ENCODE results near the gene MAPK14. TPM values are rescaled to one million over a fixed set of nuclear protein-coding genes. Genes with fewer than 3 reads are reported as not detected.

The MAPK14 gene
- total and polyA plus RNA-seq, 4 donors, result 27.3 to 55.2 (median 36.0) TPM

DNA sequence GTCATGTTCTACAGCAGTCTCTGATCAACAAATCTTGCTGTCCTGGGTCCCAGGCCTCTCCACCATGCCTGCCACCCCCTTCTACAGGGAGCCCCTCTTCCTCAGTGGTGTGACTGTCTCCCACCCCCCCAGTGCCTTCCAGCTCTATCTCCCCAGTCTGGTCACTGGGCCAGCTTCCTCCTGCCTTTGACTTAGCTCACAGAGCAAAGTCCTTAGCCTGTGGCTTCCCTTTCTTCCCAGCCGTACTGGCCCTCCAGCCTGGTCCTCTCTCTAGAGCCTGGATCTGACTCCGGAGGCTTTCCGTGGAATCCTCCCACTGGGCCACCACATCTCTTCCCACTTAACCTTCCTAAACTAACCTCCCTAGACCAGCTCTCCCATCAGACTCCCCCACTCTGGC lies 119.7 kb downstream of the MAPK14 start:
- Histone ChIP-seq H3K27me3 (ENCODE audit: control insufficient read depth, insufficient read depth, low read length) (no peaks in the 10 kb centered on the region), H3K4me3 (ENCODE audit: low read depth, low read length) (no peak overlapping the region), H3K4me1 (ENCODE audit: control insufficient read depth, insufficient read depth, low read length) (no peaks in the 10 kb centered on the region), H3K36me3 (ENCODE audit: control insufficient read depth, insufficient read depth, low read length) (no peaks in the 10 kb centered on the region), H3K27ac (ENCODE audit: low read depth, low read length) (no peak overlapping the region), H3K9me3 (ENCODE audit: control insufficient read depth, insufficient read depth, low read length) (no peaks in the 10 kb centered on the region)
- DNase-seq (ENCODE audit: low read depth in 4 of 6, low spot score in 6 of 6), result no peak
- WGBS (ENCODE audit: insufficient coverage), result 98% methylated on average over 3 of the region's 3 CpGs

GRCh38 chr6:36149476-36149875 lies 121.9 kb downstream of the MAPK14 start:
- no peak for DNase-seq (ENCODE audit: low read depth in 4 of 6, low spot score in 6 of 6)
- Histone ChIP-seq H3K9me3 (ENCODE audit: control insufficient read depth, insufficient read depth, low read length) (no peaks in the 10 kb centered on the region), H3K4me3 (ENCODE audit: low read depth, low read length) (no peak overlapping the region), H3K27me3 (ENCODE audit: control insufficient read depth, insufficient read depth, low read length) (no peaks in the 10 kb centered on the region), H3K36me3 (ENCODE audit: control insufficient read depth, insufficient read depth, low read length) (no peaks in the 10 kb centered on the region), H3K27ac (ENCODE audit: low read depth, low read length) (no peak overlapping the region), H3K4me1 (ENCODE audit: control insufficient read depth, insufficient read depth, low read length) (no peaks in the 10 kb centered on the region)

- Histone ChIP-seq H3K4me3 (ENCODE audit: low read depth, low read length) (no peak overlapping the region), H3K36me3 (ENCODE audit: control insufficient read depth, insufficient read depth, low read length) (no peaks in the 10 kb centered on the region), H3K4me1 (ENCODE audit: control insufficient read depth, insufficient read depth, low read length) (no peaks in the 10 kb centered on the region), H3K27me3 (ENCODE audit: control insufficient read depth, insufficient read depth, low read length) (no peaks in the 10 kb centered on the region), H3K9me3 (ENCODE audit: control insufficient read depth, insufficient read depth, low read length) (no peaks in the 10 kb centered on the region), H3K27ac (ENCODE audit: low read depth, low read length) (no peak overlapping the region)
- WGBS (ENCODE audit: insufficient coverage), result 67% methylated on average over 1 of the region's 3 CpGs
- DNase-seq (ENCODE audit: low read depth in 4 of 6, low spot score in 6 of 6), result no peak
Observed at GRCh38 chr6:36150283-36150682, 122.7 kb downstream of the MAPK14 start.

- Histone ChIP-seq H3K9me3 (ENCODE audit: control insufficient read depth, insufficient read depth, low read length) (no peaks in the 10 kb centered on the region), H3K4me1 (ENCODE audit: control insufficient read depth, insufficient read depth, low read length) (no peaks in the 10 kb centered on the region), H3K27me3 (ENCODE audit: control insufficient read depth, insufficient read depth, low read length) (no peaks in the 10 kb centered on the region), H3K4me3 (ENCODE audit: low read depth, low read length) (no peak overlapping the region), H3K27ac (ENCODE audit: low read depth, low read length) (no peak overlapping the region), H3K36me3 (ENCODE audit: control insufficient read depth, insufficient read depth, low read length) (no peaks in the 10 kb centered on the region)
- DNase-seq (ENCODE audit: low read depth in 4 of 6, low spot score in 6 of 6), result no peak
- WGBS (ENCODE audit: insufficient coverage), result 89% methylated on average over 1 of the region's 2 CpGs
Observed at GRCh38 chr6:36154286-36154685, 126.7 kb downstream of the MAPK14 start.

- Histone ChIP-seq H3K36me3 (ENCODE audit: control insufficient read depth, insufficient read depth, low read length) (no peaks in the 10 kb centered on the region), H3K4me1 (ENCODE audit: control insufficient read depth, insufficient read depth, low read length) (no peaks in the 10 kb centered on the region), H3K9me3 (ENCODE audit: control insufficient read depth, insufficient read depth, low read length) (no peaks in the 10 kb centered on the region), H3K27ac (ENCODE audit: low read depth, low read length) (no peak overlapping the region), H3K4me3 (ENCODE audit: low read depth, low read length) (no peak overlapping the region), H3K27me3 (ENCODE audit: control insufficient read depth, insufficient read depth, low read length) (no peaks in the 10 kb centered on the region)
- WGBS (ENCODE audit: insufficient coverage), result no CpG with 5 or more reads among the region's 2 CpGs
- no peak for DNase-seq (ENCODE audit: low read depth in 4 of 6, low spot score in 6 of 6)
Observed at GRCh38 chr6:36155662-36156061, 128.1 kb downstream of the MAPK14 start.

DNA sequence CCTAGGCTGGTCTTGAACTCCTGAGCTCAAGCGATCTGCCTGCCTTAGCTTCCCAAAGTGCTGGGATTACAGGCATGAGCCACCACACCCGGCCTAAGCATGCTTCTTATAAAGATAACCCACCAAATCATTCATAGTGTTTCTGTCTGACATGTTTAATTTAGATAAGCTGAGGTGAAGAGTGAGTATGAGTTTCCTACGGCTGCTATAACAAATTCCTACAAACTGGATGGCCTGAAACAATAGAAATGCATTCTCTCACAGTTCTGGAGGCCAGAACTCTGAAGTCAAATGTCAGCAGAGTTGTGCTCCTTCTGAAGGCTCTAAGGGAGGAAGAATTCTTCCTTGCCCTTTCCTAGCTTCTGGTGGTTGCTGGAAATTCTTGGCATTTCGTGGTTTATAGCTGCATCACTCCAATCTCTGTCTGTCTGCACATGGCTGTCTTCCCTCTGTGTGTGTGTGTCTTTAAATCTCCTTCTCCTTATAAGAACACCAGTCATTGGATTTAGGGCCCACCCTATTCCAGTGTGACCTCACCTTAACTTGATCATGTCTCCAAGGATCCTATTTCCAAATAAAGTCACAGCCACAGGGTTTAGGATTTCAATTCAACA lies 132.6 kb downstream of the MAPK14 start:
- no peak for DNase-seq (ENCODE audit: low read depth in 4 of 6, low spot score in 6 of 6)
- Histone ChIP-seq H3K9me3 (ENCODE audit: control insufficient read depth, insufficient read depth, low read length) (no peaks in the 10 kb centered on the region), H3K4me3 (ENCODE audit: low read depth, low read length) (no peak overlapping the region), H3K27me3 (ENCODE audit: control insufficient read depth, insufficient read depth, low read length) (no peaks in the 10 kb centered on the region), H3K27ac (ENCODE audit: low read depth, low read length) (no peak overlapping the region), H3K36me3 (ENCODE audit: control insufficient read depth, insufficient read depth, low read length) (no peaks in the 10 kb centered on the region), H3K4me1 (ENCODE audit: control insufficient read depth, insufficient read depth, low read length) (no peaks in the 10 kb centered on the region)
- no CpG with 5 or more reads among the region's 4 CpGs for WGBS (ENCODE audit: insufficient coverage)

Other genes with a start within 250 kb of the MAPK14 start
- gene CLPSL1, start 246.8 kb upstream of the MAPK14 start, total RNA-seq, result not detected
- not detected for gene CLPSL1, start 246.8 kb upstream of the MAPK14 start, polyA plus RNA-seq (ENCODE audit: insufficient read length in 2 of 2)
- gene CLPS, start 230.5 kb upstream of the MAPK14 start, total RNA-seq, result not detected
- gene CLPS, start 230.5 kb upstream of the MAPK14 start, polyA plus RNA-seq (ENCODE audit: insufficient read length in 2 of 2), result not detected
- under 1 TPM; 0.44 to 0.79 TPM for gene LHFPL5, start 222.5 kb upstream of the MAPK14 start, total RNA-seq
- gene LHFPL5, start 222.5 kb upstream of the MAPK14 start, polyA plus RNA-seq (ENCODE audit: insufficient read length in 2 of 2), result 1 to 10 TPM; 1.5 to 2.0 TPM
- gene SRPK1, start 106.7 kb upstream of the MAPK14 start, total RNA-seq, result 10 to 100 TPM; 33.1 to 55.5 TPM
- 10 to 100 TPM; 41.1 to 43.5 TPM for gene SRPK1, start 106.7 kb upstream of the MAPK14 start, polyA plus RNA-seq (ENCODE audit: insufficient read length in 2 of 2)
- 1 to 10 TPM in 1 of 2 donors, under 1 TPM in 1; 0.77 to 4.4 TPM for gene SLC26A8, start 3.2 kb upstream of the MAPK14 start, total RNA-seq
- gene SLC26A8, start 3.2 kb upstream of the MAPK14 start, polyA plus RNA-seq (ENCODE audit: insufficient read length in 2 of 2), result 1 to 10 TPM; 5.5 to 5.7 TPM
- 1 to 10 TPM; 2.8 to 3.2 TPM for gene MAPK13, start 102.7 kb downstream of the MAPK14 start, total RNA-seq
- gene MAPK13, start 102.7 kb downstream of the MAPK14 start, polyA plus RNA-seq (ENCODE audit: insufficient read length in 2 of 2), result 1 to 10 TPM; 5.9 to 9.8 TPM
- gene BRPF3, start 168.9 kb downstream of the MAPK14 start, total RNA-seq, result 10 to 100 TPM; 15.2 to 18.7 TPM
- 10 to 100 TPM; 44.1 to 47.1 TPM for gene BRPF3, start 168.9 kb downstream of the MAPK14 start, polyA plus RNA-seq (ENCODE audit: insufficient read length in 2 of 2)
- gene PNPLA1, start 242.3 kb downstream of the MAPK14 start, total RNA-seq, result under 1 TPM in 1 of 2 donors, not detected in 1; 0.20 TPM
- under 1 TPM in 1 of 2 donors, not detected in 1; 0.27 TPM for gene PNPLA1, start 242.3 kb downstream of the MAPK14 start, polyA plus RNA-seq (ENCODE audit: insufficient read length in 2 of 2)

Data from spinal cord (tissue), 10 donors.